Keratinocyte (primary cell): ENCODE data around the gene ACTR5. TPM values are rescaled to one million over a fixed set of nuclear protein-coding genes. Genes with fewer than 3 reads are reported as not detected.

Experiments
- DNase-seq: peaks from one replicate; pipeline ENCODE4 v3.0.0-alpha.2; 2011; ENCODE audit warnings: low read depth, missing footprints, low spot score
- FAIRE-seq: peaks from 2 replicates; lab custom pipeline; 2011; peaks lifted over from hg19 to GRCh38; lab: Jason Lieb, UNC
- H2AFZ ChIP-seq: 2 replicates; pipeline ENCODE4 v1.6.0; 2012; ENCODE audit warnings: low read length, control low read depth, inconsistent platforms; ENCODE audit not compliant: control insufficient read depth
- H3K27ac ChIP-seq: 2 replicates; pipeline ENCODE4 v1.5.1; 2011; ENCODE audit warnings: low read length; ENCODE audit not compliant: control insufficient read depth, insufficient read depth
- H3K27me3 ChIP-seq: 3 replicates; pipeline ENCODE4 v1.6.0; 2011; ENCODE audit warnings: low read length; ENCODE audit not compliant: control insufficient read depth, insufficient read depth; ENCODE audit errors: extremely low read depth
- H3K36me3 ChIP-seq, 2 experiments: 2 replicates in 1 of 2; 3 replicates in 1 of 2; pipeline ENCODE4 v1.5.1; 2011; ENCODE audit warnings: low read length in 2 of 2, mild to moderate bottlenecking in 1 of 2; ENCODE audit not compliant: control insufficient read depth in 2 of 2, insufficient read depth in 2 of 2; ENCODE audit errors: extremely low read depth in 1 of 2
- H3K4me1 ChIP-seq: 3 replicates; pipeline ENCODE4 v1.5.1; 2011; ENCODE audit warnings: low read length; ENCODE audit not compliant: control insufficient read depth, insufficient read depth; ENCODE audit errors: extremely low read depth
- H3K4me2 ChIP-seq: 3 replicates; pipeline ENCODE4 v1.6.0; 2011; ENCODE audit warnings: low read depth, low read length; ENCODE audit not compliant: control insufficient read depth, insufficient read depth; ENCODE audit errors: extremely low read depth
- H3K4me3 ChIP-seq, 3 experiments: fragments of 200-600 bp in 1 of 3; sonication (generic) in 1 of 3; 2 replicates in 2 of 3; 3 replicates in 1 of 3; pipeline ENCODE4 v1.5.1; 2011 to 2016; ENCODE audit warnings: low read length in 3 of 3, mild to moderate bottlenecking in 3 of 3, control low read depth in 2 of 3, inconsistent platforms in 1 of 3, low read depth in 1 of 3, mixed read lengths in 1 of 3, mixed run types in 1 of 3, moderate library complexity in 1 of 3; ENCODE audit not compliant: control insufficient read depth in 2 of 3, insufficient read depth in 2 of 3; ENCODE audit errors: extremely low read depth in 1 of 3
- H3K79me2 ChIP-seq: 2 replicates; pipeline ENCODE4 v1.6.0; 2012; ENCODE audit warnings: low read length; ENCODE audit not compliant: control insufficient read depth, insufficient read depth
- H3K9ac ChIP-seq: 3 replicates; pipeline ENCODE4 v1.6.0; 2011; ENCODE audit warnings: low read length; ENCODE audit not compliant: control insufficient read depth, insufficient read depth; ENCODE audit errors: extremely low read depth
- H3K9me1 ChIP-seq: 3 replicates; pipeline ENCODE4 v1.6.0; 2011; ENCODE audit warnings: low read length; ENCODE audit not compliant: control insufficient read depth, insufficient read depth; ENCODE audit errors: extremely low read depth
- H3K9me3 ChIP-seq: 2 replicates; pipeline ENCODE4 v1.5.1; 2012; ENCODE audit warnings: low read depth, low read length; ENCODE audit not compliant: control insufficient read depth
- H4K20me1 ChIP-seq: 3 replicates; pipeline ENCODE4 v1.6.0; 2011; ENCODE audit warnings: low read length; ENCODE audit not compliant: control insufficient read depth, insufficient read depth; ENCODE audit errors: extremely low read depth
- CTCF ChIP-seq, 3 experiments: IDR thresholded peaks in 1 of 3; conservative IDR thresholded peaks in 1 of 3; optimal IDR thresholded peaks in 1 of 3; 2 replicates in 2 of 3; 3 replicates in 1 of 3; pipeline versions ENCODE3 to v1.5.1; 2011; ENCODE audit warnings: low read length in 3 of 3, mild to moderate bottlenecking in 3 of 3, moderate library complexity in 2 of 3, control low read depth in 1 of 3, inconsistent platforms in 1 of 3; ENCODE audit not compliant: insufficient read depth in 2 of 3; ENCODE audit errors: extremely low read depth in 1 of 3
- EZH2 ChIP-seq: IDR thresholded peaks from one replicate; pipeline ENCODE4 v1.6.1; 2012; ENCODE audit warnings: inconsistent platforms, mild to moderate bottlenecking, low read length, moderate library complexity
- dilution Hi-C: fragments of 300-500 bp; cut with MboI; formaldehyde crosslinking; loops from one replicate; pipeline ENCODE4 v1.7.0; 2020; ENCODE audit warnings: low sequenced_read_pairs; ENCODE audit not compliant: extremely low pct_ligation_motif_present
- polyA plus RNA-seq, 5 experiments: library from polyadenylated mRNA; depleted of rRNA in 3 of 5; stranded (reverse) in 3 of 5; stranded (forward) in 1 of 5; unstranded in 1 of 5; fragments of >200 nt; gene quantifications; 1 replicate in 1 of 5; 2 replicates in 3 of 5; 3 replicates in 1 of 5; pipeline versions ENCODE4 v1.2.1 to v1.2.3, GENCODE V29; 2011 to 2012; ENCODE audit warnings: missing spikeins in 2 of 5, low read depth in 1 of 5, low replicate concordance in 1 of 5

Gene ACTR5
- polyA plus RNA-seq, 1 donor (not counting 4 experiments of a cell fraction or from before 2014, with no cell fraction given) = 9.7 TPM

- Histone ChIP-seq H3K4me2 (no peak overlapping the region), H3K9ac (no peak overlapping the region), H3K36me3 (peaks cover 22 to 25% of the 10 kb centered on the region in 2 experiments), H4K20me1 (no peaks in the 10 kb centered on the region), H2AFZ (no peak overlapping the region), H3K9me3 (no peaks in the 10 kb centered on the region), H3K79me2 (no peaks in the 10 kb centered on the region), H3K4me1 (no peaks in the 10 kb centered on the region), H3K27me3 (no peaks in the 10 kb centered on the region), H3K27ac (no peak overlapping the region), H3K4me3 (no peak overlapping the region), H3K9me1 (no peaks in the 10 kb centered on the region)
- FAIRE-seq (no peak), DNase-seq (no peak)
- dilution Hi-C loops = no loop called here
- TF ChIP-seq EZH2 (no peak), CTCF (optimal IDR thresholded peaks at IDR 0.05 in 1 of 3, IDR thresholded peaks at IDR 0.05 in 1 of 3, conservative IDR thresholded peaks at IDR 0.05 in 1 of 3; ENCODE audit: extremely low read depth in 1 of 3, insufficient read depth in 2 of 3, low read length in 3 of 3) (no peak)
Observed at GRCh38 chr20:38770970-38771369, 22.7 kb downstream of the ACTR5 start.

GRCh38 chr20:38771621-38772020 is 23.4 kb downstream of the ACTR5 start:
- dilution Hi-C loops = no loop called here

More at GRCh38 chr20:38771621-38772020, 23.4 kb downstream of the ACTR5 start:
- Histone ChIP-seq H2AFZ (no peak overlapping the region), H3K27ac (no peak overlapping the region), H3K9me1 (no peaks in the 10 kb centered on the region), H3K79me2 (no peaks in the 10 kb centered on the region), H3K9me3 (no peaks in the 10 kb centered on the region), H3K27me3 (no peaks in the 10 kb centered on the region), H3K4me1 (no peaks in the 10 kb centered on the region), H3K36me3 (peaks cover 19 to 23% of the 10 kb centered on the region in 2 experiments), H3K9ac (no peak overlapping the region), H4K20me1 (no peaks in the 10 kb centered on the region), H3K4me2 (no peak overlapping the region), H3K4me3 (no peak overlapping the region)
- no peak for FAIRE-seq
- TF ChIP-seq EZH2 = no peak
- TF ChIP-seq CTCF (optimal IDR thresholded peaks at IDR 0.05 in 1 of 3, IDR thresholded peaks at IDR 0.05 in 1 of 3, conservative IDR thresholded peaks at IDR 0.05 in 1 of 3; ENCODE audit: extremely low read depth in 1 of 3, insufficient read depth in 2 of 3, low read length in 3 of 3) = no peak
- no peak for DNase-seq
